GM12878 (cell line): ENCODE results near the gene KHNYN. TPM values are rescaled to one million over a fixed set of nuclear protein-coding genes. Genes with fewer than 3 reads are reported as not detected.

ENCODE experiments used
- BACH1 ChIP-seq: fragments of 450-650 bp; IDR thresholded peaks from 2 replicates; pipeline ENCODE4 v1.6.1; 2017; ENCODE audit warnings: mild to moderate bottlenecking, borderline replicate concordance
- BCL11A ChIP-seq: IDR thresholded peaks from 2 replicates; pipeline ENCODE4 v1.6.1; 2011; ENCODE audit warnings: low read depth, low read length
- BRCA1 ChIP-seq: IDR thresholded peaks from 2 replicates; pipeline ENCODE4 v1.6.1; 2011; ENCODE audit warnings: low read depth, low read length, improper control_type of control experiment
- CBX3 ChIP-seq: fragments of 200-600 bp; sonication (generic); IDR thresholded peaks from 2 replicates; pipeline ENCODE4 v1.6.1; 2016; ENCODE audit warnings: low read depth, borderline replicate concordance
- CHD1 ChIP-seq: IDR thresholded peaks from 2 replicates; pipeline ENCODE4 v1.6.1; 2012; ENCODE audit warnings: low read depth, low read length, improper control_type of control experiment
- E2F4 ChIP-seq: IDR thresholded peaks from 2 replicates; pipeline ENCODE4 v1.6.1; 2012; ENCODE audit warnings: low read depth, low read length, improper control_type of control experiment
- ETV6 ChIP-seq, 2 experiments: fragments of 450-650 bp in 1 of 2; IDR thresholded peaks in 1 of 2; conservative IDR thresholded peaks in 1 of 2; 2 replicates each; pipeline ENCODE4 v1.6.1; 2014; ENCODE audit warnings: antibody characterized with exemption in 1 of 2, borderline replicate concordance in 1 of 2, low read depth in 1 of 2, mild to moderate bottlenecking in 1 of 2, moderate library complexity in 1 of 2
- GABPA ChIP-seq: IDR thresholded peaks from 2 replicates; pipeline ENCODE4 v1.6.1; 2014; ENCODE audit warnings: antibody characterized with exemption, low read depth, mild to moderate bottlenecking, inconsistent platforms
- HCFC1 ChIP-seq: fragments of 150-350 bp; IDR thresholded peaks from 2 replicates; pipeline ENCODE4 v1.6.1; 2014; ENCODE audit warnings: low read length
- IKZF1 ChIP-seq: fragments of 450-650 bp; conservative IDR thresholded peaks from 2 replicates; pipeline ENCODE4 v1.6.1; 2017; ENCODE audit warnings: antibody characterized with exemption, mild to moderate bottlenecking
- IRF4 ChIP-seq: IDR thresholded peaks from 2 replicates; pipeline ENCODE4 v1.6.1; 2011; ENCODE audit warnings: low read depth, low read length
- MEF2B ChIP-seq: fragments of 450-650 bp; IDR thresholded peaks from 2 replicates; pipeline ENCODE4 v1.6.1; 2018; ENCODE audit warnings: mild to moderate bottlenecking, moderate library complexity; ENCODE audit not compliant: partially characterized antibody, poor library complexity, severe bottlenecking
- MTA2 ChIP-seq: fragments of 450-650 bp; IDR thresholded peaks from 2 replicates; pipeline ENCODE4 v1.6.1; 2016; ENCODE audit warnings: low read depth, mild to moderate bottlenecking, moderate library complexity
- NFYA ChIP-seq: IDR thresholded peaks from 2 replicates; pipeline ENCODE4 v1.6.1; 2011; ENCODE audit warnings: low read depth, mild to moderate bottlenecking, low read length, improper control_type of control experiment, borderline replicate concordance
- NR2C1 ChIP-seq: fragments of 450-650 bp; IDR thresholded peaks from 2 replicates; pipeline ENCODE4 v1.6.1; 2017; ENCODE audit warnings: antibody characterized with exemption, mild to moderate bottlenecking, moderate library complexity
- NR2F1 ChIP-seq: fragments of 450-650 bp; conservative IDR thresholded peaks from 2 replicates; pipeline ENCODE4 v1.6.1; 2017; ENCODE audit warnings: mild to moderate bottlenecking
- PBX3 ChIP-seq: IDR thresholded peaks from 2 replicates; pipeline ENCODE4 v1.6.1; 2011; ENCODE audit warnings: mild to moderate bottlenecking, low read depth, low read length, moderate library complexity; ENCODE audit not compliant: insufficient replicate concordance
- POU2F2 ChIP-seq: IDR thresholded peaks from 3 replicates; pipeline ENCODE4 v1.6.1; 2011; ENCODE audit warnings: low read depth, mild to moderate bottlenecking, low read length, borderline replicate concordance
- RELA ChIP-seq: fragments of 450-650 bp; IDR thresholded peaks from 2 replicates; pipeline ENCODE4 v1.8.0; 2014; ENCODE audit warnings: borderline replicate concordance; ENCODE audit not compliant: partially characterized antibody
- SMAD1 ChIP-seq: fragments of 450-650 bp; IDR thresholded peaks from 2 replicates; pipeline ENCODE4 v1.6.1; 2018; ENCODE audit warnings: mild to moderate bottlenecking, low read depth; ENCODE audit not compliant: partially characterized antibody
- SMARCA5 ChIP-seq: fragments of 450-650 bp; IDR thresholded peaks from 2 replicates; pipeline ENCODE4 v1.6.1; 2017; ENCODE audit warnings: mild to moderate bottlenecking
- SMC3 ChIP-seq: IDR thresholded peaks from 2 replicates; pipeline ENCODE4 v1.6.1; 2011; ENCODE audit warnings: low read length, improper control_type of control experiment, borderline replicate concordance
- TARDBP ChIP-seq: IDR thresholded peaks from 2 replicates; pipeline ENCODE4 v1.6.1; 2016; ENCODE audit warnings: borderline replicate concordance
- YY1 ChIP-seq: IDR thresholded peaks from 2 replicates; pipeline ENCODE4 v1.6.1; 2011; ENCODE audit warnings: low read depth, mild to moderate bottlenecking, low read length
- ZNF217 ChIP-seq: fragments of 450-650 bp; IDR thresholded peaks from 2 replicates; pipeline ENCODE4 v1.6.1; 2017; ENCODE audit warnings: antibody characterized with exemption, mild to moderate bottlenecking
- ZNF592 ChIP-seq: fragments of 450-650 bp; IDR thresholded peaks from 2 replicates; pipeline ENCODE4 v1.6.1; 2017; ENCODE audit warnings: mild to moderate bottlenecking, moderate library complexity
- polyA plus RNA-seq, 11 experiments: library from polyadenylated mRNA; depleted of rRNA in 4 of 11; unstranded in 6 of 11; stranded (reverse) in 5 of 11; fragments of >200 nt; fragmentation: Nextera tagmentation in 4 of 11; fragmentation: Illumina TruSeq in 1 of 11; extraction: Ambion mirVana in 4 of 11; extraction: Trizol in 1 of 11; gene quantifications; 1 replicate in 1 of 11; 2 replicates in 10 of 11; pipeline versions ENCODE4 v1.2.1 to v1.2.3, GENCODE V29; 2011 to 2016; ENCODE audit warnings: inconsistent platforms in 2 of 11, missing spikeins in 2 of 11, low read depth in 1 of 11
- total RNA-seq, 4 experiments: library from RNA; depleted of rRNA in 3 of 4; stranded (reverse); fragments of >200 nt in 3 of 4; fragmentation: Illumina TruSeq in 1 of 4; extraction: Trizol in 1 of 4; gene quantifications; 2 replicates each; pipeline versions ENCODE4 v1.2.1 to v1.2.3, GENCODE V29; 2013 to 2021

The KHNYN gene
- total and polyA plus RNA-seq, 10 of the 15 experiments (the other 5 are each of a cell fraction or from before 2014, with no cell fraction given): 1.4 to 34.7 (median 21.5) TPM

- TF ChIP-seq IRF4 (no peak), SMARCA5 (0 out of 2 replicates have a peak, but pooled peaks have one; percentile 74), NFYA (no peak), E2F4 (no peak), YY1 (no peak), ETV6 (conservative IDR thresholded peaks at IDR 0.05 in 1 of 2, IDR thresholded peaks at IDR 0.05 in 1 of 2; ENCODE audit: borderline replicate concordance in 1 of 2, low read depth in 1 of 2) (no peak; a peak in 1 of 4 replicates), TARDBP (no peak), SMC3 (no peak), BRCA1 (no peak), POU2F2 (peak; percentile 70; the same call in 2 of the 3 replicates), BACH1 (peak; percentile 76; the same call in 1 of the 2 replicates), PBX3 (no peak), MTA2 (no peak), SMAD1 (peak; percentile 64), RELA (peak; percentile 37), ZNF217 (0 out of 2 replicates have a peak, but pooled peaks have one; percentile 56), CBX3 (no peak), HCFC1 (no peak; the same call in 1 of the 2 replicates), GABPA (no peak), NR2F1 (peak; percentile 84), BCL11A (no peak), CHD1 (0 out of 2 replicates have a peak, but pooled peaks have one; percentile 58), MEF2B (no peak), IKZF1 (peak; percentile 81), NR2C1 (peak; percentile 49), ZNF592 (no peak)
These were observed at the start of gene KHNYN, which contains the start of gene CBLN3 (continued) for GRCh38 chr14:24429395-24430142.
